ENCODE results near the gene HELB.
"Not testable (repeated sequence)": the region's sequence is repeated elsewhere in the genome, so short reads cannot be mapped to it uniquely, and the experiment has no call there.

The HELB gene

DNA sequence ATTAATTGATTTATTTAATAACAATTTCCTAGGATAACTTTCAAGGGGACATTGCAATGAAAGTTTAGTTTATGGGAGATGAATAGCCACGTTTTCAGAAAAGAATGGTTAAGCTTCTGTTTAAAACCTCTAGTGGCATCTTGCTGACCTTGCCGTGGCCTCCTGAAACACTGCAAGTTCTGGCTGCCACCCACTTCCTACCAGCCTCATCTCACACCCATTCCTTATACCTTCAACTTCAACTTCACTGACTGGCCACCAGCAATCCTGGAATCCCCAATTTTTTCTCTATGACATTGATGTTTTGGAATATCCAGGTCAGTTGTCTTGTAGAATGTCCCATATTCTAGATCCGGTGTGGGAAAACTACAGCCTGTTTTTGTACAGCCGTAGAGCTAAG is 5.2 kb upstream of the HELB start:
- H3K27me3 ChIP-seq (ENCODE audit: control insufficient read depth, insufficient read depth, low read length, poor library complexity, severe bottlenecking): peaks cover 18% of the 10 kb centered on the region
- no peak overlapping the region for H3K27ac ChIP-seq (ENCODE audit: insufficient read depth, low read depth, low read length, poor library complexity, severe bottlenecking)
- H3K9me3 ChIP-seq (ENCODE audit: control insufficient read depth, low read length): no peaks in the 10 kb centered on the region
- no peaks in the 10 kb centered on the region for H3K36me3 ChIP-seq (ENCODE audit: control insufficient read depth, insufficient read depth, low read length)
- H3K4me1 ChIP-seq (ENCODE audit: control insufficient read depth, insufficient read depth, low read length): no peaks in the 10 kb centered on the region
- WGBS, 2 experiments: 74 to 83% methylated on average over 4 of the region's 4 CpGs
- no peak overlapping the region for H3K4me3 ChIP-seq (ENCODE audit: insufficient read depth, low read depth, low read length)

DNA sequence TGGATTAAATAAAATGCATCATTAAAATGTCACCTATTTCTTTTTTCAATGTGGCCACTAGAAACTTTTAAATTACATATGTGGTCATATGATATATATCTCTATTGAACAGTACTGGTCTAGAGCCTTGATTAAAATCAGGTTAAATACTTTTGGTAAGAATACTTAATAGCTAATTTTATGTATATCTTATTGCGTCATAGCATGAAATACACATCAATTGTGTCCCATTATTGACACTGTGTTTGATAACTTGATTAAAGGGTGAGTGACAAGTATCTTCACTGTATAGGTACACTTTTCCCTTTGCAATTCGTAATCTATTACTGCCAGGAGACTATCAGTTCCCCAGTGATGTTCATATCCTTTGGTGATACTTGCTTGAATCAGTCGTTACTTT is 4.4 kb upstream of the HELB start:
- no peak overlapping the region for H3K4me3 ChIP-seq (ENCODE audit: insufficient read depth, low read depth, low read length)
- H3K36me3 ChIP-seq (ENCODE audit: control insufficient read depth, insufficient read depth, low read length): no peaks in the 10 kb centered on the region
- no peak overlapping the region for H3K27ac ChIP-seq (ENCODE audit: insufficient read depth, low read depth, low read length, poor library complexity, severe bottlenecking)
- WGBS, 2 experiments: 94% methylated on average over 2 of the region's 3 CpGs; no CpG with 5 or more reads in 1 of the 2 experiments
- H3K27me3 ChIP-seq (ENCODE audit: control insufficient read depth, insufficient read depth, low read length, poor library complexity, severe bottlenecking): peaks cover 18% of the 10 kb centered on the region
- no peaks in the 10 kb centered on the region for H3K9me3 ChIP-seq (ENCODE audit: control insufficient read depth, low read length)
- no peaks in the 10 kb centered on the region for H3K4me1 ChIP-seq (ENCODE audit: control insufficient read depth, insufficient read depth, low read length)

DNA sequence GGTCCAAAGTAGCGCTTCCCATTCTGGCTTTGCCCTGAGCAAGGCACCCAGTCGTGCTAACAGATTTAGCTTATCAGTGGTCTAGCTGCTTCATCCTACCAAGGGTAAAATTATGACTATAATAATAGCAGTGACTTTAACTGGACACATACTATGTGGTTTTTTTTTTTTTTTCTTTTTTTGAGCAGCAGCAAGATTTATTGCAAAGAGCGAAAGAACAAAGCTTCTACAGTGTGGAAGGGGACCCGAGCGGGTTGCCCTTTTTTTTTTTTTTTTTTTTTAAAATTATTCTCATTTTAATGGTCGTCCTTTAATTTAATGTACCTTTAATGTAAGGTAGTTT is 505 bp downstream of the HELB start:
- H3K4me1 ChIP-seq (ENCODE audit: control insufficient read depth, insufficient read depth, low read length): no peaks in the 10 kb centered on the region
- H3K27ac ChIP-seq (ENCODE audit: insufficient read depth, low read depth, low read length, poor library complexity, severe bottlenecking): no peak overlapping the region
- 0 to 3% methylated on average over 2 of the region's 6 CpGs for WGBS, 2 experiments
- H3K27me3 ChIP-seq (ENCODE audit: control insufficient read depth, insufficient read depth, low read length, poor library complexity, severe bottlenecking): peaks cover 18% of the 10 kb centered on the region
- no peaks in the 10 kb centered on the region for H3K9me3 ChIP-seq (ENCODE audit: control insufficient read depth, low read length)
- H3K4me3 ChIP-seq (ENCODE audit: insufficient read depth, low read depth, low read length): peak overlapping the region; percentile 56
- no peaks in the 10 kb centered on the region for H3K36me3 ChIP-seq (ENCODE audit: control insufficient read depth, insufficient read depth, low read length)

DNA sequence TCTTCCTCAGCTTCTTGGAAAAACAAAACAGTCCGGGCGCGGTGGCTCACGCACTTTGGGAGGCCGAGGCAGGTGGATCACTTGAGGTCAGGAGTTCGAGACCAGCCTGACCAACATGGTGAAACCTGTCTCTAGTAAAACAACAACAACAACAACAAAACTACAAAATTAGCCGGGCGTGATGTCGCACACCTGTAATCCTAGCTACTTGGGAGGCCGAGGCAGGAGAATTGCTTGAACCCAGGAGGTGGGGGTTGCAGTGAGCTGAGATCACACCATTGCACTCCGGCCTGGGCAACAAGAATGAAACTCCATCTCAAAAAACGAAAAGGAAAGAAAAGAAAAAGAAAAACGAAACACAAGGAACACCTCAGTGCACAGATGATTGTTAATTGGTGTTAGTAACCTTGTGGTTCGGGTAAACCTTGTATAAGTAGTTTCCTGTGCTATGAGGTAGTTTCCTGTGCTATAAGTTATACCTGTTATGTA is 1.1 kb downstream of the HELB start:
- 85 to 89% methylated on average over 14 of the region's 14 CpGs for WGBS, 2 experiments
- H3K4me3 ChIP-seq (ENCODE audit: insufficient read depth, low read depth, low read length): peak overlapping the region; percentile 56
- not testable (repeated sequence) for H3K9me3 ChIP-seq (ENCODE audit: control insufficient read depth, low read length); H3K36me3 ChIP-seq (ENCODE audit: control insufficient read depth, insufficient read depth, low read length); H3K27ac ChIP-seq (ENCODE audit: insufficient read depth, low read depth, low read length, poor library complexity, severe bottlenecking); H3K4me1 ChIP-seq (ENCODE audit: control insufficient read depth, insufficient read depth, low read length)
- peaks cover 18% of the 10 kb centered on the region for H3K27me3 ChIP-seq (ENCODE audit: control insufficient read depth, insufficient read depth, low read length, poor library complexity, severe bottlenecking)

DNA sequence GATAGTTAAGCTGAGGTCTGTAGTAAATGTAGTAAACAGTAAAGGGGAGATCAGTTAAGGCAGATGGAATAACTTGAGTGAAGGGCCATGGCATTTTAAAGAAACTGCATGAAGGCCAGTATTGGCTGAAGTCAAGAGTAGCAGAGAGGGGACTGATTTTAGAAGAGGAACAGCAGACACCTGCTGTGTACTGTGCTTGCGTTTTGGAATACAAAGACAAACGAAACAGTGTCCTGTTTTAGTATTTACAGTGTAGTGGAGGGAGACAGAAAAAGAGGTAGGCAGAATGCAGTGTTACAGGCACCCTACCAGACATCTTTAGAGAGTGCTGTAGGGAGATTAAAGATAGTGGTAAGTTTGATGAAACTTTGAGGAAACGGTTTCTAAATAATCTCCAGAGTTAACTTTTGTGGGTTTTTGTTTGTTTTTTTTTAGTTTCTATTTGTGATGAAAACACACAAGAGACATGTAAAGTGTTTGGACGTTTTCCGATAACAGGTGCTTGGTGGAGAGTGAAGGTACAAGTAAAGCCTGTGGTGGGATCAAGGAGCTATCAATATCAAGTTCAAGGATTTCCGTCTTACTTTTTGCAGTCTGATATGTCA is 2.1 kb downstream of the HELB start:
- H3K36me3 ChIP-seq (ENCODE audit: control insufficient read depth, insufficient read depth, low read length): no peaks in the 10 kb centered on the region
- no peak overlapping the region for H3K4me3 ChIP-seq (ENCODE audit: insufficient read depth, low read depth, low read length)
- H3K27ac ChIP-seq (ENCODE audit: insufficient read depth, low read depth, low read length, poor library complexity, severe bottlenecking): no peak overlapping the region
- H3K9me3 ChIP-seq (ENCODE audit: control insufficient read depth, low read length): no peaks in the 10 kb centered on the region
- peaks cover 18% of the 10 kb centered on the region for H3K27me3 ChIP-seq (ENCODE audit: control insufficient read depth, insufficient read depth, low read length, poor library complexity, severe bottlenecking)
- no peaks in the 10 kb centered on the region for H3K4me1 ChIP-seq (ENCODE audit: control insufficient read depth, insufficient read depth, low read length)
- WGBS, 2 experiments: 86 to 89% methylated on average over 5 of the region's 6 CpGs

DNA sequence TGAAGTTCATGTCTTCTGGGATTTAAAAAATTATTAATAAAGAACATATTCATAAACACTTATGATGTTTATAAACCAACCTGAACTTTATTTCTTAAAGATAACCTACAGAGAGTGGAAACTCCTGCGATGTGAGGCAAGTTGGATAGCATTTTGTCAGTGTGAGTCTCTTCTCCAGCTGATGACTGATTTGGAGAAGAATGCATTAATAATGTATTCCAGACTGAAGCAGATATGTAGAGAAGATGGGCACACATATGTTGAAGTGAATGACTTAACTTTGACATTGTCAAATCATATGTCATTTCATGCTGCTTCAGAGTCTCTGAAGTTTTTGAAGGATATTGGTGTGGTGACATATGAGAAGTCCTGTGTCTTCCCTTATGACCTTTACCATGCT is 7.3 kb downstream of the HELB start:
- no peaks in the 10 kb centered on the region for H3K9me3 ChIP-seq (ENCODE audit: control insufficient read depth, low read length)
- H3K27ac ChIP-seq (ENCODE audit: insufficient read depth, low read depth, low read length, poor library complexity, severe bottlenecking): no peak overlapping the region
- no peaks in the 10 kb centered on the region for H3K27me3 ChIP-seq (ENCODE audit: control insufficient read depth, insufficient read depth, low read length, poor library complexity, severe bottlenecking)
- H3K36me3 ChIP-seq (ENCODE audit: control insufficient read depth, insufficient read depth, low read length): no peaks in the 10 kb centered on the region
- H3K4me3 ChIP-seq (ENCODE audit: insufficient read depth, low read depth, low read length): no peak overlapping the region
- H3K4me1 ChIP-seq (ENCODE audit: control insufficient read depth, insufficient read depth, low read length): no peaks in the 10 kb centered on the region
- 89 to 92% methylated on average over 1 of the region's 1 CpG for WGBS, 2 experiments

DNA sequence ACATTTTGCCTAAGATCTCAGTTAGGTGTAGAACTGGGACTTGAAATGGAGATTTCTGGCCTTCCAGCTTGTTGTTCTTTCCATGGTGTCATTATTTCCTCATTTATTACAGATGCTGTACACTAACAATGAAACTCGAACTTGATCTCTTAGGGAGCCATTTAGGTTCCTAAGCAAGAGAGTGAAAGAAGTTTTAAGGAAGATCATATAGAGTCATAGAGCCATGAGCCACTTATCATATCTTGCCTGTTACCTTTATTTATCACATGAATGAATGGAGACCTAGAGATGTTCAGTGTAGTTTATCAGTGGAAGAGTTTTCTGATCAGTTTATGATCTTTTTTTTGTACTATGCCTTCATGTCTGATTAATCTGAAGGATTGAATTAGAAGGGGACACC is 9.9 kb downstream of the HELB start:
- WGBS, 2 experiments: 75% methylated on average over 1 of the region's 1 CpG; no CpG with 5 or more reads in 1 of the 2 experiments
- Histone ChIP-seq H3K9me3 (ENCODE audit: control insufficient read depth, low read length) (no peaks in the 10 kb centered on the region), H3K4me1 (ENCODE audit: control insufficient read depth, insufficient read depth, low read length) (no peaks in the 10 kb centered on the region), H3K27ac (ENCODE audit: insufficient read depth, low read depth, low read length, poor library complexity, severe bottlenecking) (no peak overlapping the region), H3K4me3 (ENCODE audit: insufficient read depth, low read depth, low read length) (no peak overlapping the region), H3K27me3 (ENCODE audit: control insufficient read depth, insufficient read depth, low read length, poor library complexity, severe bottlenecking) (no peaks in the 10 kb centered on the region), H3K36me3 (ENCODE audit: control insufficient read depth, insufficient read depth, low read length) (no peaks in the 10 kb centered on the region)

DNA sequence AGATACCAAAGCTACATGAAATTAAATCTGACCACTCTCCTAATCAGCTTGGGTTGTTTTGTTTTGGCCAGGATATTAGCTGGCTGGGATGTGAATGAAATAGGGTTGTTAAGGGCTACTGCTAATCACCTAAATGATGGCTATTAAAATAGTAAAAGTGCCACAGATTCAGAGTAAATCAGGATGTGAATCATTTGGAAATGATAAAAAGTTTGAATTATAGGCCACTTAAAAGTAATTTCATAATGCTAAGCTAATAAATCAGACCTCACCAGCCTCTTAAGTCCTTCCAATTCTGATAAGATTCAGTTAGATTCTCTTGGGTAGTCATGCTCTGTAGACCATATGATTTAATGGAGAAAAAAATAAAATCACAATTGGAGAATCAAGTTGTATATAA is 12.0 kb downstream of the HELB start:
- no peaks in the 10 kb centered on the region for H3K27me3 ChIP-seq (ENCODE audit: control insufficient read depth, insufficient read depth, low read length, poor library complexity, severe bottlenecking)
- H3K4me1 ChIP-seq (ENCODE audit: control insufficient read depth, insufficient read depth, low read length): no peaks in the 10 kb centered on the region
- H3K4me3 ChIP-seq (ENCODE audit: insufficient read depth, low read depth, low read length): no peak overlapping the region
- no peaks in the 10 kb centered on the region for H3K9me3 ChIP-seq (ENCODE audit: control insufficient read depth, low read length)
- H3K36me3 ChIP-seq (ENCODE audit: control insufficient read depth, insufficient read depth, low read length): no peaks in the 10 kb centered on the region
- H3K27ac ChIP-seq (ENCODE audit: insufficient read depth, low read depth, low read length, poor library complexity, severe bottlenecking): no peak overlapping the region

DNA sequence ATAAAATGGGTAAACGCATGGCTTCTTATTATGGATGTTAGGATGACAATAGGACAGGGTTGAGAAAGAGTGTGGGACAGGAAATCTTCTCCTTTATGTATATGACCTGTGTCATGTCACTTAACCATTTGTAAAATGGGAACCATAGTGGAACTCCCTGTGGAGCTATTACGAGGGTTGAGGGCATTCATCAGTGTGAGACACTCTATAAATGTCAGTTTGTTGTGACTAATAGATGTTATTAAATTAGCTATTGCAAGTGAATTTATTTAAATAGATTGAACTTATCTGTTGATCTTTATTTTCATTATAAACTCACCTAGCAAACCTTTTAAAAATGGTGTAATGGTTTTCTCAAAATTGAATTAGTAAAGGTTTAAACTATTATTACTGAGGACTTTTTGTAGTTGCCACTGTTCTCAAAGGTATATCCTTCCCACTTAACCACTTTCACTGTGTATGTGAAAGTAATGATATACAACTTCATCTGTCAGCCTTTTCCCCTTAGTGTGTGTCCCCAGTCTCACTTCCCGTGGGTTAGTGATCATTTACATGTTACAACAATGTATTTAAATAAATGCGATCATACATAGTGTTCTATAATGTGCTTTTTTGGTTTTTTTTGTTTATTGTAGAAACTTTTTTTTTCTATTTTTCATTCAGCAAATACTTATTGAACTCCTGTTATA is 17.1 kb downstream of the HELB start:
- no peak overlapping the region for H3K4me3 ChIP-seq (ENCODE audit: insufficient read depth, low read depth, low read length)
- H3K27me3 ChIP-seq (ENCODE audit: control insufficient read depth, insufficient read depth, low read length, poor library complexity, severe bottlenecking): no peaks in the 10 kb centered on the region
- no peaks in the 10 kb centered on the region for H3K9me3 ChIP-seq (ENCODE audit: control insufficient read depth, low read length)
- H3K27ac ChIP-seq (ENCODE audit: insufficient read depth, low read depth, low read length, poor library complexity, severe bottlenecking): no peak overlapping the region
- H3K36me3 ChIP-seq (ENCODE audit: control insufficient read depth, insufficient read depth, low read length): no peaks in the 10 kb centered on the region
- no peaks in the 10 kb centered on the region for H3K4me1 ChIP-seq (ENCODE audit: control insufficient read depth, insufficient read depth, low read length)
- WGBS, 2 experiments: 80 to 89% methylated on average over 2 of the region's 4 CpGs

DNA sequence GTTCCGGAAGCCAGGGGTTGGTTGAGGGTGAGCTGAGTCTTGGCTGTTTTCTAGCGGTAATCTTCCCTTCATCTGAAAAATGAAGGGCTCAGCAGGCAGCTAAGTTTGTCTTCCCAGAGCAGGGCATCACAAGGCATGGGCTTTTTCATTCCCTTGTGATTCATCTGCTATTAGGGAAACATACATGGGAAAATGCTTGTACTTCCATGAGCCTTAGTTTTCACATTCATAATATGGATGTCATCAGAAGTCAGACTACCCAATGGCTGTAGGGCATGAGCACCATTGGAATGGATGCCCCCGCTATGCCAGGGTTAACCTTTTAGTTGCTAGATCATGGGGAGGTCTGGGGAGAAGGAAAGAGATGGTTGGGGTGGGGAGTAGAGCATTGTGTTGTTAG is 18.7 kb downstream of the HELB start:
- WGBS, 2 experiments: 89 to 94% methylated on average over 3 of the region's 3 CpGs
- H3K27me3 ChIP-seq (ENCODE audit: control insufficient read depth, insufficient read depth, low read length, poor library complexity, severe bottlenecking): no peaks in the 10 kb centered on the region
- H3K4me1 ChIP-seq (ENCODE audit: control insufficient read depth, insufficient read depth, low read length): no peaks in the 10 kb centered on the region
- H3K4me3 ChIP-seq (ENCODE audit: insufficient read depth, low read depth, low read length): no peak overlapping the region
- no peaks in the 10 kb centered on the region for H3K36me3 ChIP-seq (ENCODE audit: control insufficient read depth, insufficient read depth, low read length)
- H3K9me3 ChIP-seq (ENCODE audit: control insufficient read depth, low read length): no peaks in the 10 kb centered on the region
- no peak overlapping the region for H3K27ac ChIP-seq (ENCODE audit: insufficient read depth, low read depth, low read length, poor library complexity, severe bottlenecking)

All from ectodermal cell (in vitro differentiated cells).